Left cardiac atrium (tissue), 4 donors: Measurements from ENCODE around the gene KLHL7. TPM values are rescaled to one million over a fixed set of nuclear protein-coding genes. Genes with fewer than 3 reads are reported as not detected.
A peak's percentile ranks its signal among the peaks of the same experiment; 100 is the strongest.
"Not testable (repeated sequence)": the region's sequence is repeated elsewhere in the genome, so short reads cannot be mapped to it uniquely, and the experiment has no call there.

ENCODE experiments used
- ATAC-seq, 2 donors: fragments of 200-7000 bp; cut with Tn5 transposase; one replicate each; pipeline ENCODE4 v1.9.1; 2020; ENCODE audit warnings: mild to moderate bottlenecking in 2 of 2, moderate library complexity in 2 of 2
- DNase-seq: peaks from one replicate; pipeline ENCODE4 v3.0.0-alpha.2; 2020
- intact Hi-C, 2 donors: fragments of 100-400 bp; cut with DNase I; formaldehyde crosslinking; loops; one replicate each; pipeline versions ENCODE4 v1.14.1 to v1.15.1; 2022 to 2023
- total RNA-seq, 2 donors: library from RNA; stranded (reverse); fragmentation: NEBNext Ultra II Directional; extraction: Animal tissue kit (Norgen Biotek cat#: 25700); gene quantifications; one replicate each; pipeline ENCODE4 v1.2.1, GENCODE V29; 2021
- donor health status: DM: no; HTN: yes; CAD: no.
- donor health status: DM: no; HTN: yes; CAD: no; lungs with severe emphysema.
- donor health status: DM: yes; HTN: yes; CAD: no.
- donor health status: Dilated cardiomyopathy.

The KLHL7 gene
- total RNA-seq, 2 donors from 2014 or later: 68.3 to 81.6 TPM

DNA sequence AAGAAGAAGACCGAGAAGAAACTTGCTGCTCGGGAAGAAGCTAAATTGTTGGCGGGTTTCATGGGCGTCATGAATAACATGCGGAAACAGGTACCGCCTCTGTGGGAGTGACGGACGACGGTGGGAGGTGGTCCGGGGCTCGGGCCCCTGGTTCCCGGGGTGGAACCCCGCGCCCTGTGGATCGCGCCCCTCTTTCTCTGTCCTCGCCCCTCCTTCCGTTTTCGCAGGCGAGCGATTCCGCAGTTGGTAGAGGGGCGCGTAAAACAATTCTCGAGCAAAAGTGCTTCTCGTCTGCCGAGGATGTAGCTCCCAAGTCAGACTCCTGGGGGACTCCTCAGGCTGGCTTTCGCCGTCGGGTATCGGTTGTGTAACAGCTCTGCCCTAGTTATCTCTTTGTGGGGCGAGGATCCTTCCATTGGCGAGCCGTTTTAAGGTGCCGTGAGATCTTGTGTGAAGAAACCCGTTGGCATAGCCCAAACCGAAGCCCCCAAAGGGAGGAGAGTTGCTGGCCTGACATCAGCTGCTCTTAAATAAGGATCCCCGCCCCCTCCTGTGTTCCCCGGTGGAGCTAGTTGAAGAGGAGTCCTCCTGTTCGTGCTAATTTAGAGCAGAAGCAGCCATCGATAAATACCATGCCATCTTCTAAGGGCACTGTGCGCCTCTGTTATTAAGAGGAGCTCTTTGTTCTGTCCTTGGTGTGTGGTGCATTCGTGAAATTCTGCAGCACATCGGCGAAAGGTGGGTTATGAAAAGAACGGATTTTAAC lies 655 bp downstream of the KLHL7 start:
- DNase-seq (peak; percentile 55), ATAC-seq (peak; percentile 70 to 73)
- intact Hi-C loops: loop anchor here (1.0 to 10.0 kb wide), 3 partner anchors 69 to 139 kb away; partner anchors contain the start of gene GPNMB (in 1 of the 2)

DNA sequence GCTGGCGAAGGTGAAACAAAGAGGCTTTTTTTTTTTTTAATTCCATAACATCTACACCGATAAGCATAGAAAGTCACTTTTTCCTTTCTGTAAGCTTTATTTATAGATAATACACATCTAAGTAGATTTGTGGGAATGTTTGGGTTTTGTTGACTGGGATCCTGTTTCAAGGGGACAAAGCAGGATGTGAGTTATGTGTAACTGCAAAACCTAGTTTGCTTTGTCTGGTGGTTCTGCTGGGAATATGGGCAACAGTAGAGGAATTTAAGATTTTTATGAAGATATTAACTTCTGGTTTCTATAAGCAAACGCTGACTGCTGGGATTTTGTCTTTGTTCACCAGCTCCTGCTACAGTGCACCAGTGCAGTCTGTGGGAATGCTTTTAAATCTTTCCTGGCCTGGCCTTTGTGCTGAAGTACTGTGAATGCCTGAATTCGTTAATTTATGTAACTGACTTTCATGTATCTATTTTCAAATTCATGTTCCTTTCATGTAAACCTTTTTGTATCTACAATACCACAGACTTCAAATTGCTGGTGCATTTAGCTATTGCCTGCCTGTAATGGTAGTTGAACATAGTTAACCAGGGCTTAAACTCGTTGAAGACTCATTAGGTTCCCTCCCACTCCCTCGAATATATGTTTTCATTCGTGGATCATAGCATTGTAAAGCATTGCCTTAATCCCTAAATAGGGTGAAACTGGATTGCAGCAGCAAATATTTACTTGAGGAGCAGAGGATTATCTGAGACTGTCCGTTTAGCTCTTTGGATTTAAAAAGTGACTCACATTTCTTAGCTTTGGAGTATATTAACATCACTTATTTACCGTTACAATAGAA lies 1.5 kb downstream of the KLHL7 start:
- ATAC-seq: no peak

GRCh38 chr7:23107781-23108180 lies 2.2 kb downstream of the KLHL7 start:
- ATAC-seq: no peak
- DNase-seq: no peak
- intact Hi-C loops: loop anchor here (10.0 kb wide), 2 partner anchors 67 to 137 kb away; partner anchors contain the start of gene GPNMB (in 1 of the 2)

More for the DNA sequence above, 1.5 kb downstream of the KLHL7 start:
- no peak for DNase-seq
- intact Hi-C loops: loop anchor here (1.0 to 10.0 kb wide), 3 partner anchors 68 to 138 kb away; partner anchors contain the start of gene GPNMB (in 1 of the 2)

GRCh38 chr7:23108995-23109394 lies 3.4 kb downstream of the KLHL7 start:
- no peak for ATAC-seq
- intact Hi-C loops: loop anchor here (10.0 kb wide), 2 partner anchors 66 to 136 kb away; partner anchors contain the start of gene GPNMB (in 1 of the 2)
- DNase-seq: no peak

GRCh38 chr7:23109470-23109869 lies 3.9 kb downstream of the KLHL7 start:
- DNase-seq: no peak
- intact Hi-C loops: loop anchor here (10.0 kb wide), 2 partner anchors 65 to 135 kb away; partner anchors contain the start of gene GPNMB (in 1 of the 2)
- no peak for ATAC-seq

DNA sequence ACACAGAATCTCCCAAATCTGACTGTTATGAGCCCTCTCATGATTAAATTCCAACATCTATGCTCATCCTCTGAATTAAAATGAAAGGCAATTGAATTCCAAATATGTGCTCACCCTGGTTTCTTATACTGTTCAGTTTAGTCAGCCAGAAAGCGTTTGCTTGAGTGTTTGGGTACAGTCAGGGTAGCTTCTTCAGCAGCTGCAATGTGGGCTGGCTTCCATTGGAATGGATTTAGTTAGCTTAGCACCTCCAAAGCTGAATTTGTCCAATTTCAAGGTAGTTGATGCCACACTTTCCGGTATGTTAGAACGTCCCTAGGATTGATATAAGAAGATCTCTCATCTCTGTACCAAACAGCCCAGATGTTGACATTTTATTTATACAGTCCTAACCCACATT lies 9.3 kb downstream of the KLHL7 start:
- ATAC-seq: peak in 1 of 2 donors; percentile 30
- intact Hi-C loops: no loop called here
- DNase-seq: no peak

DNA sequence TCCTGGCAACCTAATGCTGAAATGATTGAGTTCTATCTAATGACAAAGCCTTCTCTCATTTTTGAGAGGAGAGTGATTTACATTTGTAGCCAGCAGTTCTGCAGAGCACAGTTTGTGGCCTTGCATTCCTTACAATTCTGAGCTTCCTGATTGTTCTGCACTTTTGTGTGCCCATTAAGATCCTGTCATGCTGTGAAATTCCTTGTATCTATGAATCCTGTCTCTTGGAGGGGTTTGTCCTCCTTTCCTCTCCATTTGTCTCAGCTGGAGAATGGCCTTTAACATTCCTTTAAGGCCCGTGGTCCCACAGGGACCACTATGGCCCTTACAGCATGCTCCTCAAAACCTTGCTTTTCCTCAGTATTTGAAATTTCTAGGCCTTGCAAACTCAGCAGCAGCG lies 10.4 kb downstream of the KLHL7 start:
- intact Hi-C loops: no loop called here
- DNase-seq (no peak), ATAC-seq (no peak)

- ATAC-seq (peak in 1 of 2 donors; percentile 51), DNase-seq (no peak)
- intact Hi-C loops: no loop called here
These were observed 12.3 kb downstream of the KLHL7 start for GRCh38 chr7:23117841-23118240.

DNA sequence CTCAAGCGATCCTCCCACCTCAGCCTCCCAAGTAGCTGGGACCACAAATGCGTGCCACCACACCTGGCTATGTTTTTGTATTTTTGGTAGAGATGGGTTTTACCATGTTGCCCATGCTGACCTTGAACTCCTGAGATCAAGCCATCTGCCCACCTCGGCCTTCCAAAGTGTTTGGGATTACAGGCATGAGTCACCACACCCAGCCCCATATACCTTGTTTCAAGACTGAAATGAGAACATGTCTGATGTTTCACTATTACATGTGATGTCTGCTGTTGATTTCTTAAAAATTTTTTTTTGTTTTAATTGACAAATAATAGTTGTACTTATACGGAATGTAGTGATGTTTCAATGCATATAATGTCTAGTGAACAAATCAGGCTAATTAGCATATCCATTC lies 14.5 kb downstream of the KLHL7 start:
- DNase-seq: no peak
- ATAC-seq: no peak
- intact Hi-C loops: no loop called here

DNA sequence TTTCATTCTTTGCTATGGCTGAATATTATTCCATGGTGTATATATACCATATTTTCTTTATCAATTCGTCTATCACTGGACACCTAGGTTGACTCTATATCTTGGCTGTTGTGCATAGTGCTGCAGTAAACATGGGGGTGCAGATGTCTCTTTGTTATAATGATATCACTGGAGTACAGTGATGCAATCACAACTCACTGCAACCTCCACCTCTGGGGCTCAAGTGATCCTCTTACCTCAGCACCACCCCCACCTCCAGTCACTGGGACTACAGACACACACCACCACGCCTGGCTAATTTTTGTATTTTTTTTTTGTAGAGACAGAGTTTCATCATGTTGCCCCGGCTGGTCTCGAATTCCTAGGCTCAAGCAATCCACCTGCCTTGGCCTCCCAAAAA lies 15.6 kb downstream of the KLHL7 start:
- DNase-seq: no peak
- intact Hi-C loops: no loop called here
- no peak for ATAC-seq

- ATAC-seq (no peak), DNase-seq (no peak)
- intact Hi-C loops: no loop called here
These were observed 17.4 kb downstream of the KLHL7 start for GRCh38 chr7:23123007-23123406.

- no peak for DNase-seq
- ATAC-seq: peak in 1 of 2 donors; percentile 34
- intact Hi-C loops: no loop called here
These were observed 17.9 kb downstream of the KLHL7 start for GRCh38 chr7:23123465-23123864.

DNA sequence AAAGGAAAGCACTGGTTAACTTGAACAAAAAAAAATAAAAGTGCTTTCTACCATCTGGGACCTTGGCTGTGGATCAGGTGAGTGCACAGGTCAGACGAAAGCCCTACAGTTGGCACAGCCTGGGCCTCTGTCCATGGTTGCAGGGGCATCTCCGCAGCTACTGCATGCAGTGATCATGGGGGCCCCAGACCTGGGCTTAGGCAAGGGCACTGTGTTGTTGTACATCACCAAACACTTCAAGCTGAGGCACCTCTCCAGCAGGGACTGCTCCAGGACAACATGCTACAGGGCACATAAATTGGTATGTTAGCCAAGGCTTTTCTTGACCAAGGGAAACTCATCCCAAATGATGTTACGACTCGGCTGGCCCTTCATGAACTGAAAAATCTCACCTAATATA lies 23.5 kb downstream of the KLHL7 start:
- intact Hi-C loops: no loop called here
- DNase-seq (no peak), ATAC-seq (peak; percentile 73 to 83)

DNA sequence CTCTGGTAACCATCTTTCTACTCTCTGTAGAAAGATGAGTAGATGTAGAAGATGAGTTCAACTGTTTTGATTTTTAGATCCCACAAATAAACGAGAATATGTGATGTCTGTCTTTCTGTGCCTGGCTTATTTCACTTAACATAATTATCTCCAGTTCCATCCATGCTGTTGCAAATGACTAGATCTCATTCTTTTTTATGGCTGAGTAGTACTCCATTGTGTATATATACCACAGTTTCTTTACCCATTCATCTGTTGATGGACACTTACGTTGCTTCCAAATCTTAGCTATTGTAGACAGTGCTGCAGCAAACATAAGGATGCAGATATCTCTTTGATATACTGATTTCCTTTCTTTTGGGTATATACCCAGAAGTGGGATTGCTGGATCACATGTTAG lies 26.2 kb downstream of the KLHL7 start:
- DNase-seq, ATAC-seq, intact Hi-C loops: not testable (repeated sequence)

DNA sequence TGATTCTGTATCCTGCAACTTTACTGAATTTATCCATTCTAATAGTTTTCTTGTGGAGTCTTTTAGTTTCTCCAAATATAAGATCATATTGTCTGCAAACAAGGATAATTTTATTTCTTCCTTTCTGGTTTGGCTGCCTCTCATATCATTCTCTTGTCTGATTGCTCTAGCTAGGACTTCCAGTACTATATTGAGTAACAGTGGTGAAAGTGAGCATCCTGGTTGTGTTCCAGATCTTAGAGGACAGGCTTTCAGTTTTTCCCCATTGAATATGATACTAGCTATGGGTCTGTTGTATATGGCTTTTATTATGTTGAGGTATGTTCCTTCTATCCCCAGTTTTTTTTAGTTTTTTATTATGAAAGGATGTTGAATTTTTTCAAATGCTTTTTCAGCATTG lies 28.2 kb downstream of the KLHL7 start:
- intact Hi-C loops: no loop called here
- no peak for ATAC-seq

DNA sequence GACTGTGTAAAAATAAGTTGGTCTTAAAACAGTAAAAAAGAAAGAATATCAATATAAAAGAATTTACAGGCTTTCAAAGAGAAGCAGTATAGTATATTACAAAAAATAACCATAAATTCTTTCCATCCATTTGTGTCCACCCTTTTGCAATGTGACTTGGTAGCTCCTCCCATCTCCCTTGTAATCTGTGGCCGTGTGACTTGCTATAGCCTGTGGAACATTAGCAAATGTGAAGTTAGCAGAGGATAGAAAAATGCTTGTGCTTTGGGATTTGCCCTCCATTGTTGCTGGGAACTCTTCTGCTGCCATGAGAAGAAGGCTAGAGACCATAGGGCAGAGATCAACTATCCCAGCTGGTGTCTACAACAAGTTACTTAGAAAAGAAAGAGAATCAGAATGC lies 30.2 kb downstream of the KLHL7 start:
- no peak for DNase-seq
- no peak for ATAC-seq
- intact Hi-C loops: no loop called here

More for the DNA sequence above, 28.2 kb downstream of the KLHL7 start:
- DNase-seq: no peak

DNA sequence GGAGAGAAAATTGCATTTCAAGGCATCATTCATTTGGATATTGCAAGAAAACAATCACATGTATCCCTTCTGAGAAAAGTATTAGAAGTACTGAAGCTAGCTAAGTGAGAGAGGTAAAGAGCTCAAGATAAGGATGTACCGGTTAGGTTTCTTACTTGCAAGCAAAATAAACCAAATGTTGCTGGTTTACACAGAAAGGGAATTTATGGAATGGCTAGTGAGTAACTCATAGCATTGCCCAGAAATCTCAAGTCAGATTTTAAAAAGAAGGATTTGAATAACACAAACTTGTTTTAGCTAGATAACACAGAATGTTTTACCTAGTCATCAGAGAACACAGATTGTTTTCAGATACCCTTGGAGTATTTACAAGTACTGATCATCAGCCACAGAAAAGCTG lies 30.6 kb downstream of the KLHL7 start:
- no peak for DNase-seq
- intact Hi-C loops: no loop called here

GRCh38 chr7:23157679-23158078 lies 52.1 kb downstream of the KLHL7 start:
- no peak for ATAC-seq

More for the DNA sequence above, 30.6 kb downstream of the KLHL7 start:
- no peak for ATAC-seq

DNA sequence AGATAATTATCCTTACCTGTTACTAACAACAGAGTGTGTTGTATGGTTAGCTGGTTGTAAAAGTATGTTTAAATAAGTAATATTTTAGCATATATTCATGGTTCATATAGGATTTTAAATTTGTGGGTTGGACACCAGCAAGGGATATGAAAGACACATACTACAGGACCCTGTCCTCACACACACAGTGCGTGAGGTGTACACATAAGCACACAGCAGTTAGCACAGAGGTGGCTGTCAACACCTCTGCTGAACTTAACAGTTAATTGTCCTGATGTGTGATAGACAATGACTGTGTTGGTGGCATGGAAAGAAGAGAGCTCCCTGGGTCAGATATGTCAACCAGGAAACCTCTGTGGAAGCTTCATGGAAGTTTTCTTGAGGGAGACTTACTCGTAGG lies 53.0 kb downstream of the KLHL7 start:
- DNase-seq: no peak
- no peak for ATAC-seq
- intact Hi-C loops: no loop called here

More at GRCh38 chr7:23157679-23158078, 52.1 kb downstream of the KLHL7 start:
- intact Hi-C loops: no loop called here
- no peak for DNase-seq

- no peak for ATAC-seq
- intact Hi-C loops: no loop called here
These were observed 55.9 kb downstream of the KLHL7 start for GRCh38 chr7:23161482-23161881.

More at GRCh38 chr7:23161482-23161881, 55.9 kb downstream of the KLHL7 start:
- DNase-seq: no peak
